ENCODE results near the gene CTLA4.

Gene CTLA4

DNA sequence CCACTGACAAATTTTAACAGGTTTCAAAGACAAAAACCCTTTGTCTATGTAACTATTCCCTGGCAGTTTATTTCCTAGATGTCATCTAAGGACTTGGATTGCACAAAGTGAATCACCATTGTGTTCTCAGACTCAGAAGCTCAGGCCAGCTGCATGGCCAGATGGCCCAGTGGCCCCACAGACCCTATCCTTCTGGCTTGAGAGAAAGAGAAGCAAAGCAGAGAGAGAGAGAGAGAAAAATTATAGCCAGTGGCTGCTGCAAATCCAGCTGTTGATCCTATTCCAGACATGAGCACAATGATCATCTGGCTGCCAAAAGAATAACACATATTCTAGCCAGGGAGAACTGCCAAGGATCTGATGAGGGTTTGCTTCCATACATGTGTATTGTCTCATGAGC, 25.8 kb downstream of the CTLA4 start:
- DNase-seq: no peak

DNA sequence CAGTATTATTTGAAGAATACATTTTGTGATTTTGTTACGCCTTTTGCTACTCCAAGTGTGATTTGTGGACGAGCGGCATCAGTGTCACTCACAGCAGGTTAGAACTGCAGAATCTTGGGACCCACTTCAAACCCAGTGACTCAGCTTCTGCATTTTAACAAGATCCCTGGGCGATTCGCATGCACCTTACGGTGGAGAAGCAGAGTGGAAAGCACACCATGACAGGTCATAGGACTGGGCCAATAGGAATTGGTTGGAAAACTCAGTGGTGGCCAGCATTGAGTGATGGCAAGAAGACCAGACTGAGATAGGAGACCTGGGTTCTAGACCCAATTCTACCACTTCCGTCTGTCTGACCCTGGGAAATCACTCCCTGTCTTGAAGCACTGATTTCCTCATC, 26.3 kb downstream of the CTLA4 start:
- peak; percentile 57 for DNase-seq

DNA sequence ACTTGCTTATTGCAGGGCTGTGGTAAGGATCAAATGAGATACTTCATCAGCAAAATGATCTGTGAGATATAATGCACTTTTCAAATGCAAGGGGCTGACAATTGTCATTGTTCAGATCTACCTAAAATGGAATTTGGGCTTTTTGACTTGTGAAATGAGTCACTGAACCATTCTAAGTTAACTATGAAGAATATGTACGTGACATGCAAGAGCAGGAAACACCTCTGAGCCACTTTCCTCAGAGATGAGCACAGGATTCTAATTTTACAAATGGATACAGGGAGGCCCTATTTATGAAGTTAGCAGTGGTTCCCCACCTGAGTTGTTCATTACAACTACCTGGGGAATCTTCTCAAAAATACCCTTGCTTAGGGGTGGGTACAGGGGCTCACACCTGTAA, 26.7 kb downstream of the CTLA4 start:
- peak; percentile 85 for DNase-seq

DNA sequence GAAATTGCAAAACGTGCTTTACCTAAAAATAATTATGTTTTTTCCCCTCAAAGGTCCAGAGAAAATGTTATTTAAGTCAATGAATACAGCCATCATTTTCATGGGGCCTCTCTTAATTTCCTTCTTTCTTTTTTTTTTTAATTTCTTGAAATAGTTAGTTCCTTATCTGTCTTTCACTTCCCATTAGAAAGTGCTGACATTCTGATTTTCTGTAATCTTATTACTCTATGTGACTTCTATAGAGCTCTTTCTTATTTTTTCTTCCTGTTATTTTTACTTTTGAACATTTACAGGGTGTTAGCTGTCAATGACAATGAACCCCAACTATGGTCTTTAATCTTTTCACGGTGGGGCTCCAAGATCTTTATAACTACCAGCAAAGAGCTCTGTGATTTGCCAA, 30.0 kb downstream of the CTLA4 start:
- no peak for DNase-seq

DNA sequence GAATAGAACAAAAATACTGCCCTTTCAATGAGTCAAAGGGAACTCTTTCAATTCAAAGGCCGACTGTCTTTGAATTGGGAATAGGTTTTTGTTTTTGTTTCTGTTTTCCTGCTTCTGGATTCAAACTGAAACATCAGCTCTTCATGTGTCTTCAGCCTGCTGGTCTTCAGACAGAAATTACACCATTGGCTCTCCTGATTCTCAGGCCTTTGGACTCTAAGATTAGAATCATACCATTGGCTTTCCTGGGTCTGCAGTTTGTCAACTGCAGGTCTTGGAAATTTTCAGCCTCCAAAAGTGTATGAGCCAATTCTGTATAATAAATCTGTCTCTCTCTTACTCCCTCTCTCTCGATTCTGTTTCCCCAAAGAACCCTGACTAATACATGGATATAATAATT, 31.1 kb downstream of the CTLA4 start:
- no peak for DNase-seq

DNA sequence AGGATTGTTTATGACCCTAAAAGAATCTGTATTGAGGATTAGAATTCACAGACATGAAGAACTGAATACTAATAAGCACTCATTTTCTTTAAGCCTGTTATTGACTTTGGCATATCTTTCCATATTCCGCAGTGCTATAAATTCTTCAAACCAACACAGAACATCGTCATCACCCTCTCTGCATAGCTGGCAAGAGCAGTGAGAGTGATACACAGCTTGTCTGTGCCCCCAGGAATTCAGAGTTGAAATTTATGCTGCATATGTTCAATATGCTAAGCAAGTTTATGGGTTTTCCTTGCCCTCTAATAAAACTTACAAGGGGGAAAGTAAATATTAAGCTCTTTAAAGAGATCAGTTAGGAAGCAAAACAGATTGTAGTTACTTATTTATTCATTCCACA, 32.7 kb downstream of the CTLA4 start:
- DNase-seq: no peak

DNA sequence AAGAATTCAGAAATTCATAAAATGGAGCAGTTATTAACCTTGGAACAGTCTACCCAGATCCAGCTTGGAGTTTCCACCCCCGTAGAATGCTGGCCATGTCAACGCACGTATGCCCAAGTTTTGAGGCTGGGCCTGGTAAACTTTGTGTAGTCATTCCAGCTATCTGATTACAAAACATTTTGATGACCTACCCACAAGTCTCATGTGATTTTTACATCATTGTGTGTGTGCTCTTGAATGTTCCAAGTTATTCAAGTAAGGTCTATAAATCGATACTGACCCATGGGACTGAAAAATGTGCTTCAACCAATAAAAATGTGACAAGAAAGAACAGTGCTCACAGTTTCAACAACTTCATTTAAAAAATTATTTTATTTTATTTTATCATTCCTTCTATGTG, 36.5 kb downstream of the CTLA4 start:
- no peak for DNase-seq

DNA sequence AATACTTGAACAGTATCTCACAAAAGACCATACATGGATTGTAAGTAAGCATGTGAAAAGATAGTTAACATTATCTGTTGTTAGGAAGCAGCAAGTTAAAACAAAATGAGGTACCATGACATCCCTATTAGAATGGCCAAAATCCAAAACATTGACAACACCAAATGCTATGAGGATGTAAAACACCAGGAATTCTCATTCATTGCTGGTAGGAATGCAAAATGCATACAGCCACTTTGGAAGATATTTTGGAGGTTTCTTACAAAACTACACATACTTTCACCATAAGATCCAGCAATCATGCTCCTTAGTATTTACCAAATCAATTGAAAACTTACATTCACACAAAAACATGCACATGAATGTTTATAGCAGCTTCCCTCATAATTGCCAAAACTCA, 38.1 kb downstream of the CTLA4 start:
- no peak for DNase-seq

DNA sequence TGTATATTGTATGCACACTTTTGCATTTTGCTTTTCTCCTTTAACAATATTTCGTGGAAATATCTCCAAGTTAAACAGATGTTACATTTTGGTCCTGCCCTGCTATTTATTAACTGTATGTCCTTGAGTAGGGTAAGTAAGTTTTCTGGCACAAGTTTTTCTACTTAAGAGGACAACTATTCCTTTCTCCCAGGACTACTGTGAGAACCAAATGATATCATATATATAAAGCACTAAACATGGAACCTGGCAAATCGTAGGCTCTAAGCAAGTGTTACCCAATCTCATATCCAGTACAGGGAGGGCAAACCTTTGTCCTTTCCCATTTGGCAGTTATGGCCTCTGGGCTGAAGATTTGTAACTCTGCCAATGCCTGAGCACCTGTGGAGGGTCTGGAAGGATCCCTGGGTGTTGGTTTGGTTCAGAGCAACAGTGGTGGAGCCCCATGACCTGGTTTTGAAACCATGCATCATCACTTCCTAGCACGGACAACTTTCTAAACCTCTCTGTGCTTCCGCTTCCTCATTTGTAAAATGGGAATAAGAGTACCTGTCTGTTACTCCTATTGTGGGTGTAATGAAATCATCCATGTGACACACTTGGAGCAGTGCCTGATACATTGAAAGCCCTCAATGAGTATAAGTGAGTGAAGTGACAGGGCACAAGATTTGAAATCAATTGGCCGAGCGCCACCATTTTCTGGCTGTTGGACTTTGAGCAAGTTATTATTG, 40.7 kb downstream of the CTLA4 start:
- DNase-seq: no peak

DNA sequence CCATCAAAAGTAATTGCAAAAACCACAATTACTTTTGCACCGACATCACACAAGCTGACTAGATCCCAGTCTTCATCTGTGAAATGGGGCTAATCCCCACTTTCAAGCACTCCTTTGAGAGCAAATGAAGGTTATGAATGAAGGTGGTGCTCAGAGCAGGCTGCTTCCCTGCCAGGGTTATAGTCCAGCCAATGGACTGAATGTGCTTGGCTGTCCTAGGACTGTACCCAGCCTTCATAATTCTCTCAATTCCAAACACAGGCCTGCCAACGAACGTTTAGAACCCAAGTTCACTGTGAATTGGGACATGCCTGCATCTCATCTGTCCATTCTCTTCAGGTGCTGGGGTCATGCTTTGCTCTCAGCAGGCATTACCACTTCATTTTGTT, 41.2 kb downstream of the CTLA4 start:
- DNase-seq: no peak

DNA sequence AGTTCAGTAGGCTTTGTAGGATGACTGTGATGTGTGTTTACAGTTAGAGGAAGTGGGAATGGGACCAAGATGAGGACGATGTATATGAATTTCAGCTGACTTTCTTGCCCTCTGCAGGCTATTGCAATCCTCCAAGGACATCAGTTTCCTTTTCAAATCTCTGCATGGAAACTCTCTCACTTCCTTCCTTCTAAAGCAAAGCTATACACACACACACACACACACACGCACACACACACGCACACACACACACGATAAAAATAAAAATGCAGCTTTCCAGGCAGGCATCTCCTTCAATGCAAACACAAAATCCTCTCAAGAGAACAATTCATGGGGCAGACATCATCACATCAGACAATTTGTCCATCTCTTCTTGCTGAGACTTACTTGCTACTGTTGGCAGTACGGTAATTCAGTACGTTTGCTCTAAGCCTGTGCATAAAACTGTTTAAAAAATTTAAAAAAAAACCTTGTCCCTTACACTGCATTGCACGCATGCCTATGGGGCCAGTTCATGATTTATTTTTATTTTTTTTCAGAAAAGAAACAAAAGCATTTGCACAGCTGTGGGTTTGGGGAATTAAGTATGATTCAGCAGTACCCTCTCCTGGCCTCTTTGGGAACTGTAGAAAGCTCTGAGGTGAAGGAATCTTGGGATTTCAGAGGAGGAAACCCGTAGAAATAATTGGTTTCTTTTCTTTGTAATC, 41.8 kb downstream of the CTLA4 start:
- peak; percentile 73 for DNase-seq

DNA sequence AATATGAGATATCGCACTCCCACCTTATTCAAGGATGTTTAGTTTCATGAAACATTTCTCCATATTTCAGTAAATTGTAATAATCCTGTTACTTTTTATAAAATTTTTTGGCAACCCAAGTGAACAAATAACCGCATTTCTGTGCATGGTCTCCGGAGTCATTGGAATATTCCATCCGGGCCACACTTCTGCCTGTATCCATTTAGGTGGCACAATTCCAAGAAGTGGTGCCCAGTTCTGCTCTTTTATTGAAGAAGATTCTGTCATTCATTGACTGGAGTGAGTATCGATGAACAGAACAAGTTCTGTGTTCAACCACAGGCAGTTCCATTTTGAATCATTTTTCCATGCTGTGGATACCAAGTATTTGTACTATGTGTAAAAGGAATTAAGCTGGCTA, 42.4 kb downstream of the CTLA4 start:
- DNase-seq: peak; percentile 85

DNA sequence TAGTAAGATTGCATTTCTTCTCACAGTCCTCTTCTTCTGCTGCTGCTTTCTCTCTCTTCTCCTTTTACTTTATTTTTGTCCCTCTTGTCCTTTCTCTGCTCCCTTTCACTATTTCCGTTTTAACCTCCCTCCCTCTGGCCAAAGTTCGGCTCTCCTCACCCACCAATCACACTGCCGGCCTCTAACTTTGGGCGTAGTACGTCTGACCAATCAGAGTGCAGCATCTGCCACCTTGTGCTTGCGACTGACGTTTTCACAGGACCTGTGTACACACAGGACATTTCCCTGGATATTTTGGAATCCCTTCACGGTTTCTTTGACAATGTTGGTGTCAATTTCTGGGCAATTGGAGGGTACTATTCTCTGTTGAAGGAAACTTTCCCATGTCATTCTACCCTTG, 46.4 kb downstream of the CTLA4 start:
- DNase-seq: no peak

DNA sequence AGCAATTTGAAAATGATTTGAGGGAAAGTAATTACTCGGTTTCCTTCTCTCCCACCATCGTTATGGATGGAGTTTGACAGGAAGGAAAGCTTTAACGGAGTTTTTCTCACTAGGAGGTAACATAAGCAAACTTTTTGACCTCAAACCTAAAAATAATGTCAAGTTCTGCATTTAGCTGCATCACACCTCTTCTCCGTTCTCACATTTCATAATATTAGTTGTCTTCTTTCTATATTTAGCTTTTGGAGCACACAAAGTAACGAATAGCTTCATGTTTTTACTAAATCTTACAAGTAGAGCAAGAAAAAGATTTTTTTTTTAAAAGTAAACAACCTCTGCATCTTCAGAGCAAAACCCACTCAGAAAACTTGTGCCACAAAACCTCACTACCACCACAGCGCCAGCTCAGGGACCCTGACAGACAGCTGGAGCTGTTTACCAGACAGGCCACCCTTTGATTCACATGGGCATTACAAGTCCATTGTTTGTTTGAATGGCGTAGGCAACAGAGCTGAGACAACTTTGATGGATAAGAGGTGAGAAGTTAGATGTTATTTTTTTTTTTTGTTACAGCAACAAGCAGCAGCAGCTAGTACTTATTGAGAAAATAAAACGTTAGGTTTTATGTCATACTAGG, 47.1 kb downstream of the CTLA4 start:
- peak; percentile 48 for DNase-seq

DNA sequence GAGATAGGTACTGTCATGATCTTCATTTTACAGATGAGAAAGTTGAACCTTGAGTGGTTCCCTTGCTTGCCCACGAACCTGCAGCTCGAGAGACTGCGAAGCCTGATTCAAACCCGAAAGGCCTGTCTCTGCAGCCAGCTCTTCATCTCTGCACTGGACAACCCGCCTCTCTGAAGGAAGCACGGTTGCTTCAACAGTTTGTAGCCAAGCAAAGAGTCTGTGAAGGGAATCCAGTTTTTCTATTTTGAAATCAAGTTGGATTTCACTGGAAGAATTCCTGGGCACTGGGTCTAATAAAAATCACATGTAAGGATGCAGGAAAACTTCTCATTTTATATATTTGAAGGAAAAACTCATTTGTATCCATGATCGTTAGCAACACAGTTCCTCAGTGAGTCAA, 47.7 kb downstream of the CTLA4 start:
- no peak for DNase-seq

DNA sequence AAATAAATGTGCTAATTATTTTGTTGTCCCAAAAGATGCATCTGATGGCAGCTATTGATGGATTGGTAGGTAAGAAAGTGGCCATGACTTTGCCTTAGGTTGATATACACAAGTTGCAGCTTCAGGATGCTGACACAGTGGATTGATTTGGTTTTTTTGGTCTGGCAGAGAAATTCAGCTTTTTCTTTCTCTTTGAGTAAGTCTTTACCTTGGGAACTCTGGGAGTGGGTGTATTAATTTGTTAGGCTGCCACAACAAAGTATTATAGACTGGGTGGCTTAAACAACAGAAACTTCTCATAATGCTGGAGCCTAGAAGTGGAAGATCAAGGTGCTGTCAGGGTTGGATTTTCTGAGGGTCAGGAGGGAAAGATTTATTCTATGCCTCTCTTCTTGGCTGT, 49.2 kb downstream of the CTLA4 start:
- DNase-seq: no peak

DNA sequence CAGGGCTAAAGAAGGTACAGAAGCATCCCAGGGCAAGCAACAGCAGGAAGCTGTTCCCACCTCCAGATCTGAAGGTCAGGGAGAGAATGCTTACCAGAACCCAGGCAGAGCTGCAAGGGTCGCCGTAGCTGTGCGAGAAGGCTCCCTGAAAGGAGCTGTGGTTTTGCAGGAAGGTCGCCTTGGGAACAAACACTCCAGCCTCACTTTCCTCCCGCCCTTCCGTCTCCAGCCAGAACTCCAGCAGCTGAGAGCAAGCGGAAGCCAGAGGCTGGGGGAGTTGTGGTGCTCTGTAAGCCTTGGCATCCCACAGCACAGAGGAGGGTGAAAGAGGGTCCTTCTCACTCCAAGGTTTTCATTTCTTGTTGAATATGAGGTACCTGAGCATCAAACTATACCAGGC, 50.7 kb downstream of the CTLA4 start:
- no peak for DNase-seq

DNA sequence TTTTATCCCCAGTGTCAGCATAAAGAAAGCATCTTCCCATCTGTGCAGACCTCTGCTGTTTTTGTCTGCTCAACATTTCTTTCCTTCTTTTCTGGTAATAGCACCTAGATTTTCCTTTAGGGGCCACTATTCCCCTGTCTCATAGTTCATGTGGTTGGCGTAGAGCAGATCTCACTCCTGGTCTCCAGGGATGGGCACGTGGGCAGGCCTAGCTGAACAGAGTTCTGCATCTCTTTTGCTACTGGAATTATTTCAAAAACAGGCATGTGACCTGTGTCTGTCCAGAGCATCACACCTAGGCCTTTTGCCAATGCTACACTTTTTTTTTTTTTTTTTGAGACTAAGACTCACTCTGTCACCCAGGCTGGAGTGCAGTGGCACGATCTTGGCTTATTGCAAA, 51.3 kb downstream of the CTLA4 start:
- DNase-seq: no peak
